HG03060 (cell line): Measurements from ENCODE around the gene TAAR2.
"Not testable (repeated sequence)": the region's sequence is repeated elsewhere in the genome, so short reads cannot be mapped to it uniquely, and the experiment has no call there.

Source experiments
- ATAC-seq: cut with Tn5 transposase; IDR thresholded peaks from one replicate; pipeline ENCODE4 v1.9.1; 2021; ENCODE audit warnings: low read depth, moderate number of reproducible peaks; ENCODE audit not compliant: unreplicated experiment

TAAR2 gene

GRCh38 chr6:132614554-132614953, 9.5 kb downstream of the TAAR2 start:
- no peak for ATAC-seq

GRCh38 chr6:132612449-132613108, 11.5 kb downstream of the TAAR2 start:
- ATAC-seq, result no peak

- no peak for ATAC-seq
Observed at GRCh38 chr6:132611616-132612015, 12.5 kb downstream of the TAAR2 start.

- no peak for ATAC-seq
Observed at GRCh38 chr6:132607544-132608233, 16.4 kb downstream of the TAAR2 start.

GRCh38 chr6:132604635-132605152, 19.4 kb downstream of the TAAR2 start:
- ATAC-seq, result no peak

GRCh38 chr6:132600900-132601299, 23.2 kb downstream of the TAAR2 start:
- ATAC-seq, result not testable (repeated sequence)

- ATAC-seq, result peak; percentile 62
Observed at GRCh38 chr6:132598473-132598872, 25.6 kb downstream of the TAAR2 start.

GRCh38 chr6:132596201-132596600, 27.9 kb downstream of the TAAR2 start:
- no peak for ATAC-seq

GRCh38 chr6:132592855-132593254, 31.2 kb downstream of the TAAR2 start:
- no peak for ATAC-seq

GRCh38 chr6:132590362-132590761, 33.7 kb downstream of the TAAR2 start:
- ATAC-seq, result no peak

GRCh38 chr6:132589454-132589853, 34.6 kb downstream of the TAAR2 start, which contains the start of gene TAAR5:
TSS of gene TAAR5 (minus strand) at chr6:132589741. CDS start at chr6:132589686, 55 bp downstream.
- ATAC-seq, result no peak

- no peak for ATAC-seq
Observed at GRCh38 chr6:132587424-132587823, 36.7 kb downstream of the TAAR2 start.

- no peak for ATAC-seq
Observed at GRCh38 chr6:132584698-132585097, 39.4 kb downstream of the TAAR2 start.

- ATAC-seq, result no peak
Observed at GRCh38 chr6:132571774-132572173, 52.3 kb downstream of the TAAR2 start.

- ATAC-seq, result no peak
Observed at GRCh38 chr6:132570221-132570777, 53.8 kb downstream of the TAAR2 start, which contains the start of gene TAAR6. TSS of gene TAAR6 (plus strand) at chr6:132570322. CDS start at chr6:132570322, 0 bp downstream.

- ATAC-seq, result no peak
Observed at GRCh38 chr6:132569170-132569569, 54.9 kb downstream of the TAAR2 start.

GRCh38 chr6:132568611-132569010, 55.5 kb downstream of the TAAR2 start:
- no peak for ATAC-seq

- ATAC-seq, result no peak
Observed at GRCh38 chr6:132567566-132567965, 56.5 kb downstream of the TAAR2 start.
